ENCODE measurements around the gene ARRDC3. TPM values are rescaled to one million over a fixed set of nuclear protein-coding genes. Genes with fewer than 3 reads are reported as not detected.

ARRDC3 gene
- total RNA-seq, 1 donor from 2014 or later, result 90.8 TPM

DNA sequence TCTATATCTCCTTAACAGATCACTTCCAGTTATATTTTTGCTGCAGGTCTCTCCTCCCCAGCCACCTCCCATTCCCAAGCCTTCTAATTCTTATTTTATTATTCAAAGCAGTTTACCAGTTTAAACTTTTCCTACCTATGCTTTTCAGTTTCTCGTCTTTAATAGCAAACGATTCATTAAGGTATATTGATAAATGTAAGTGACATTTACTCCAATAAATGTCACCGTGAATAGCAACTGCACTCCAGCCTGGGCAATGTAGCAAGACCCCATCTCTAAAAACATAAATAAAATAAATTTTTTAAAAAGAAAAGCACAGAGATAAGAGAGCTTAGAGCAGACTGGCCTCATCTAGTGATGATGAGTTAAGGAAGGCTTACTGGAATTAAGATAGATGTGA, 42.6 kb downstream of the ARRDC3 start:
- H3K4me1 Mint-ChIP-seq (ENCODE audit: unreplicated experiment), result no peaks in the 10 kb centered on the region
- no peaks in the 10 kb centered on the region for H3K9me3 Mint-ChIP-seq (ENCODE audit: unreplicated experiment)
- no peak for DNase-seq (ENCODE audit: extremely low spot score, unreplicated experiment)
- no peaks in the 10 kb centered on the region for H3K36me3 Mint-ChIP-seq (ENCODE audit: unreplicated experiment)
- H3K27me3 Mint-ChIP-seq (ENCODE audit: unreplicated experiment), result no peaks in the 10 kb centered on the region
- H3K4me3 Mint-ChIP-seq (ENCODE audit: unreplicated experiment), result no peak overlapping the region
- H3K27ac Mint-ChIP-seq (ENCODE audit: unreplicated experiment), result no peak overlapping the region
- TF ChIP-seq, protein P1, sequence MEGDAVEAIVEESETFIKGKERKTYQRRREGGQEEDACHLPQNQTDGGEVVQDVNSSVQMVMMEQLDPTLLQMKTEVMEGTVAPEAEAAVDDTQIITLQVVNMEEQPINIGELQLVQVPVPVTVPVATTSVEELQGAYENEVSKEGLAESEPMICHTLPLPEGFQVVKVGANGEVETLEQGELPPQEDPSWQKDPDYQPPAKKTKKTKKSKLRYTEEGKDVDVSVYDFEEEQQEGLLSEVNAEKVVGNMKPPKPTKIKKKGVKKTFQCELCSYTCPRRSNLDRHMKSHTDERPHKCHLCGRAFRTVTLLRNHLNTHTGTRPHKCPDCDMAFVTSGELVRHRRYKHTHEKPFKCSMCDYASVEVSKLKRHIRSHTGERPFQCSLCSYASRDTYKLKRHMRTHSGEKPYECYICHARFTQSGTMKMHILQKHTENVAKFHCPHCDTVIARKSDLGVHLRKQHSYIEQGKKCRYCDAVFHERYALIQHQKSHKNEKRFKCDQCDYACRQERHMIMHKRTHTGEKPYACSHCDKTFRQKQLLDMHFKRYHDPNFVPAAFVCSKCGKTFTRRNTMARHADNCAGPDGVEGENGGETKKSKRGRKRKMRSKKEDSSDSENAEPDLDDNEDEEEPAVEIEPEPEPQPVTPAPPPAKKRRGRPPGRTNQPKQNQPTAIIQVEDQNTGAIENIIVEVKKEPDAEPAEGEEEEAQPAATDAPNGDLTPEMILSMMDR (IDR thresholded peaks at IDR 0.05), result no peak

DNA sequence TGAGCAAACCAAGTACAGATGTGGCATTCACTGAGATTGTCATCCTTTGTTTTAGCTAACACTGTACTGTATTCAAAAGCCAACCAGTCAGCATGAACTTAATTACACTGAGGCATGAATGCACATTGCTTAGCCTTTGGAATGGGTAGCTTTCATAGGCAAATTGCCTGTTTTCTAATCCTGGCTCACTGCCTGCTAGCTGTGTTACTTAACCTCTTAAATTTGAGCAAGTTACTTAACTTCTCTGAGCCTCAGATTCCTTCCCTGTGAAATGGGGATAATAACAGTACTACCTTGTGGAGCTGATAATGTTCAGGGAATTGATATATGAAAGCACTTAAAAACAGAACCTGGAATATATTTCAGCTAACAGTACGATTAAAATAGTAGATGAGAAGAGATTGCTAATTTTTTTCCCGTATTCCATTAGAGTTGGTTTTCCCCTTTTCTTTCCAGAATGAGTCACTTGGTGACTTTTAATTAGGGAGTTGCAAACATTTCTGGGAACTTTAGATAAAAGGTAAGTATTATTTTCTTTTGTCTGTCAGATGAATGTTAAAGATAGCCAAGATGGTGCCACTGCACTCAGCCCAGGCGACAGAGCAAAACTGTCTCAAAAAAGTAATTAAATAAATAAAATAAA, 43.9 kb downstream of the ARRDC3 start:
- Mint-ChIP-seq H3K36me3 (ENCODE audit: unreplicated experiment) (no peaks in the 10 kb centered on the region), H3K9me3 (ENCODE audit: unreplicated experiment) (no peaks in the 10 kb centered on the region), H3K4me3 (ENCODE audit: unreplicated experiment) (no peak overlapping the region), H3K27me3 (ENCODE audit: unreplicated experiment) (no peaks in the 10 kb centered on the region), H3K27ac (ENCODE audit: unreplicated experiment) (no peak overlapping the region), H3K4me1 (ENCODE audit: unreplicated experiment) (no peaks in the 10 kb centered on the region)
- no peak for DNase-seq (ENCODE audit: extremely low spot score, unreplicated experiment)
- TF ChIP-seq, protein P1 (IDR thresholded peaks at IDR 0.05), result no peak

DNA sequence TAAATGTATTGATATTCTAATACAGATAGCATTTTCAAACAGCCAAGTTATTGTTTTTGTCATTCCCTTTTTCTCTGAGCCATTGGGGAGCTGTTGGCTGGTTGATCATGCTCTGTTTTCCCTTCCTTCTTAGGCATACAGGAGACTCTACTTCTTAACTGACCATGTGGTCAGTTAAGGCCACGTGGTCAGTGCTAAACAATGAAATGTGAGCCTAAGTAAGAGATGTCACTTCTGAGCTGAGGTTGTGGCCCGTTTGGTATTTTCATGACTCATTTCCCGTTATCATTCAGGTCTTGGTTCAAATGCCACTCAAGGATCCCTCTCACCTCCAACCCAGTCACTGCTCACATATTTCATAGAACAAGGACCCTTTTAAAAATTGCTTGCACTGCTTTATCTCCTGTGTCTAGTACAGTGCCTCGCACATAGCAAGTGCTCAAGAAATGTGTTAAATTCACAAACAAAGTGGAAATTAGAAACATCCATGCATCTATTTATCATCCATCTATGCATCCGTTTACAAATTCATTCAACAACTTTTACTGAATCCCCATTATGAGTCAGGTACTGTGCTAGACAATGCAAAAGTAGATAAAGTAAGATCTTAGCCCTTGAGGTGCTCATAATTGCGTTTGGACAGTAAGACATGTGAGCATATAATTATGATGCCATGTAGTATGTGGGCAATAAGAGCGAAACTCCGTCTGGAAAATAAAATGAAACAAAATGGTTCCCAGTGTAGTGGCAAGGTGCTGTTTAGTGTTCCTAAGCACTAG, 50.7 kb downstream of the ARRDC3 start:
- no peak overlapping the region for H3K27ac Mint-ChIP-seq (ENCODE audit: unreplicated experiment)
- H3K4me1 Mint-ChIP-seq (ENCODE audit: unreplicated experiment), result peaks cover 3% of the 10 kb centered on the region
- H3K4me3 Mint-ChIP-seq (ENCODE audit: unreplicated experiment), result no peak overlapping the region
- H3K27me3 Mint-ChIP-seq (ENCODE audit: unreplicated experiment), result no peaks in the 10 kb centered on the region
- DNase-seq (ENCODE audit: extremely low spot score, unreplicated experiment), result no peak
- H3K9me3 Mint-ChIP-seq (ENCODE audit: unreplicated experiment), result no peaks in the 10 kb centered on the region
- H3K36me3 Mint-ChIP-seq (ENCODE audit: unreplicated experiment), result no peaks in the 10 kb centered on the region
- TF ChIP-seq, protein P1 (IDR thresholded peaks at IDR 0.05), result no peak

DNA sequence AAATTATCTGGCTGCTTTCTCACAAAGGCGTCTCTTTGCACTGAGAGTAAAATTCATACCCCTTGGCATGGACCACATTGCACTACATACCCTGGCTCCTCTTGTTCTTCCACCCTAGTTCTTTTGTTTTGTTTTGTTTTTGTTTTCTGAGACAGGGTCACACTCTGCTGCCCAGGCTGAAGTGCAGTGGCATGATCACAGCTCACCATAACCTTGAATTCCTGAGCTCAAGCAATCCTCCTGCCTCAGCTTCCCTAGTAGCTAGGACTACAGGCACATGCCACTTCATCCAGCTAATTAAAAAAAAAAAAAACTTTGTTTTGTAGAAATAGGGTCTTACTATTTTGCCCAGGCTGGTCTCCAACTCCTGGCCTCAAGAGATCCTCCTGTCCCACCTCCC, 51.4 kb downstream of the ARRDC3 start:
- H3K27me3 Mint-ChIP-seq (ENCODE audit: unreplicated experiment), result no peaks in the 10 kb centered on the region
- H3K4me3 Mint-ChIP-seq (ENCODE audit: unreplicated experiment), result no peak overlapping the region
- no peaks in the 10 kb centered on the region for H3K36me3 Mint-ChIP-seq (ENCODE audit: unreplicated experiment)
- no peak for DNase-seq (ENCODE audit: extremely low spot score, unreplicated experiment)
- H3K4me1 Mint-ChIP-seq (ENCODE audit: unreplicated experiment), result peaks cover 3% of the 10 kb centered on the region
- no peak overlapping the region for H3K27ac Mint-ChIP-seq (ENCODE audit: unreplicated experiment)
- H3K9me3 Mint-ChIP-seq (ENCODE audit: unreplicated experiment), result no peaks in the 10 kb centered on the region
- TF ChIP-seq, protein P1 (IDR thresholded peaks at IDR 0.05), result no peak

DNA sequence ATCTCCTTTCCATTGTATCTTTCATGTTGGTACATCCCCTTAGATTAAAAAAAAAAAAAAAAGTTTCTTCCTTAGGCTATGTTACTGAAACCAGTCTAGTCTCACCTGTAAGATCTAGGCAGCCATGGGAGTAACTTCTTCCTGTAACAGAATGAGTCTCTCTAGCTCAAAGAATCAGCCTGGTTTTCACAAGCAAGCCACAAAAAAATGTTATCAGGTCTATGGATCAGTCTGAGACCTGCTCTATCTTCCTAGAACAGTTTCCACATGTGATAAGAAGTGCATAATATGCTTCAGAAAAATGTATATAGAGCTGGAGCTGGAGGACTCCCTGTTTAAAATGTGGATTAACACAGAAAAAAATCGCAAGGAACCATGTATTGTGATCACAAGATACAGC, 53.8 kb downstream of the ARRDC3 start:
- TF ChIP-seq, protein P1 (IDR thresholded peaks at IDR 0.05), result no peak
- H3K4me3 Mint-ChIP-seq (ENCODE audit: unreplicated experiment), result no peak overlapping the region
- no peaks in the 10 kb centered on the region for H3K36me3 Mint-ChIP-seq (ENCODE audit: unreplicated experiment)
- H3K4me1 Mint-ChIP-seq (ENCODE audit: unreplicated experiment), result peaks cover 3% of the 10 kb centered on the region
- H3K27me3 Mint-ChIP-seq (ENCODE audit: unreplicated experiment), result no peaks in the 10 kb centered on the region
- H3K9me3 Mint-ChIP-seq (ENCODE audit: unreplicated experiment), result no peaks in the 10 kb centered on the region
- no peak for DNase-seq (ENCODE audit: extremely low spot score, unreplicated experiment)
- no peak overlapping the region for H3K27ac Mint-ChIP-seq (ENCODE audit: unreplicated experiment)

Data from osteocyte (in vitro differentiated cells).